Hypothalamus (tissue), 51 donors: Measurements from ENCODE around the gene CDK1.
"Not testable (repeated sequence)": the region's sequence is repeated elsewhere in the genome, so short reads cannot be mapped to it uniquely, and the experiment has no call there.

Source experiments
- DNase-seq, 51 donors: peaks; one replicate each; lab custom pipeline; 2025; lab: John Stamatoyannopoulos, UW

CDK1 gene

GRCh38 chr10:60810437-60811182, 32.3 kb downstream of the CDK1 start:
- DNase-seq, result peak in 1 of 51 donors; percentile 13

GRCh38 chr10:60816628-60817397, 38.5 kb downstream of the CDK1 start:
- peak in 26 of 51 donors; percentile 2 to 80 (median 37) for DNase-seq

GRCh38 chr10:60817398-60817805, 39.1 kb downstream of the CDK1 start:
- DNase-seq, result peak in 1 of 51 donors; percentile 42

GRCh38 chr10:60818134-60818770, 40.0 kb downstream of the CDK1 start:
- no peak for DNase-seq

GRCh38 chr10:60819271-60819670, 41.0 kb downstream of the CDK1 start:
- no peak for DNase-seq

- DNase-seq, result no peak
These were observed 41.9 kb downstream of the CDK1 start for GRCh38 chr10:60820093-60820754.

- no peak for DNase-seq
These were observed 43.4 kb downstream of the CDK1 start for GRCh38 chr10:60821656-60822055.

GRCh38 chr10:60822809-60823208, 44.5 kb downstream of the CDK1 start:
- DNase-seq, result no peak

- DNase-seq, result no peak
These were observed 45.0 kb downstream of the CDK1 start for GRCh38 chr10:60823324-60823723.

- DNase-seq, result no peak
These were observed 47.2 kb downstream of the CDK1 start for GRCh38 chr10:60825520-60825919.

GRCh38 chr10:60827791-60828488, 49.7 kb downstream of the CDK1 start:
- no peak for DNase-seq

- no peak for DNase-seq
These were observed 50.2 kb downstream of the CDK1 start for GRCh38 chr10:60828489-60828852.

GRCh38 chr10:60832136-60832535, 53.9 kb downstream of the CDK1 start:
- DNase-seq, result not testable (repeated sequence)

GRCh38 chr10:60834401-60834800, 56.1 kb downstream of the CDK1 start:
- no peak for DNase-seq

GRCh38 chr10:60835049-60835448, 56.8 kb downstream of the CDK1 start:
- no peak for DNase-seq

GRCh38 chr10:60841227-60841626, 62.9 kb downstream of the CDK1 start:
- DNase-seq, result not testable (repeated sequence)

- DNase-seq, result no peak
These were observed 64.4 kb downstream of the CDK1 start for GRCh38 chr10:60842694-60843093.
